Fibroblast of villous mesenchyme (primary cell): ENCODE results near the gene PIK3IP1. TPM values are rescaled to one million over a fixed set of nuclear protein-coding genes. Genes with fewer than 3 reads are reported as not detected.
"Not testable (repeated sequence)": the region's sequence is repeated elsewhere in the genome, so short reads cannot be mapped to it uniquely, and the experiment has no call there.

Source experiments
- DNase-seq: peaks from one replicate; pipeline ENCODE4 v3.0.0-alpha.2; 2010; ENCODE audit warnings: low read depth
- H3K4me3 ChIP-seq: 2 replicates; pipeline ENCODE4 v1.5.1; 2011; ENCODE audit warnings: low read depth, mild to moderate bottlenecking, low read length
- total RNA-seq: library from RNA; depleted of rRNA; stranded (reverse); fragments of >200 nt; gene quantifications from 2 replicates; pipeline ENCODE4 v1.2.3, GENCODE V29; 2012
- TF ChIP-seq, protein P1 (sequence below): IDR thresholded peaks from 2 replicates; pipeline ENCODE4 v1.5.1; 2012; ENCODE audit warnings: low read depth, mild to moderate bottlenecking, low read length; ENCODE audit not compliant: insufficient read depth

The PIK3IP1 gene
- total RNA-seq, 1 donor, result 11.2 TPM

DNA sequence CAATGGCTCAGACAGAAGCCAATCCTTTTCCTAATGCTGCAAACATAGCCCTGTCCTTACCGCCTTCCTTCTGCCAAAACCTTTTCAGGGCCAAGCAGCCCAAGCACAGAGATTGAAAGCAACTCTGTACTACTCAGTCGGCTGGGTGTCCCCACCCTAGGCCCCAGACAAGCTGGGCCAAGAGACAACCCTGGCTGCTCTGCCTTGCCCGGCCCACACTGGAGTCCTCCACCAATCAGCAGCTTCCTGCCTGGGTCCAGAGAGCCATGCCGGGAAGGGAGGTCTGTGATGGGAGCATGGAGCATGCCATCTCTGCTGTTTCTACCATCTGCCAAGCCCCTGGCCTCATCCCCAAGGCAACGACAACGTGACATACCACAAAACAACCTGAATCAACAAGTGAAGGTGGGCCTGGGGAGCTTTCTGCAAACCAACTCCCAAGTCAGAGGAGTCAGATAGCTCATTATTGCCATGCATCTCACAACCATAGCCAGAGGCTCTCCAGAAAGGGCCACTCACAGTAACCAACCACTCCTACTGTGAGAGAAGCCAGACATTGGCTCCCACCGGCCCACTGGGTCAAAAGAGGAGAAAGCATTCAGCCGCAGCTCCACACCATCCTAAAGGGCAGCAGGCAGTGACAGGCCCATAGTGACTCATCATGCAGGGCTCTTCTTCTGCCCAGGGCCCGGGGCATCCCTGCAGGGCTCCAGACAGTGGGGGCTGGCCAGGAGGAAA is 35.7 kb upstream of the PIK3IP1 start:
- DNase-seq, result no peak
- TF ChIP-seq, protein P1, sequence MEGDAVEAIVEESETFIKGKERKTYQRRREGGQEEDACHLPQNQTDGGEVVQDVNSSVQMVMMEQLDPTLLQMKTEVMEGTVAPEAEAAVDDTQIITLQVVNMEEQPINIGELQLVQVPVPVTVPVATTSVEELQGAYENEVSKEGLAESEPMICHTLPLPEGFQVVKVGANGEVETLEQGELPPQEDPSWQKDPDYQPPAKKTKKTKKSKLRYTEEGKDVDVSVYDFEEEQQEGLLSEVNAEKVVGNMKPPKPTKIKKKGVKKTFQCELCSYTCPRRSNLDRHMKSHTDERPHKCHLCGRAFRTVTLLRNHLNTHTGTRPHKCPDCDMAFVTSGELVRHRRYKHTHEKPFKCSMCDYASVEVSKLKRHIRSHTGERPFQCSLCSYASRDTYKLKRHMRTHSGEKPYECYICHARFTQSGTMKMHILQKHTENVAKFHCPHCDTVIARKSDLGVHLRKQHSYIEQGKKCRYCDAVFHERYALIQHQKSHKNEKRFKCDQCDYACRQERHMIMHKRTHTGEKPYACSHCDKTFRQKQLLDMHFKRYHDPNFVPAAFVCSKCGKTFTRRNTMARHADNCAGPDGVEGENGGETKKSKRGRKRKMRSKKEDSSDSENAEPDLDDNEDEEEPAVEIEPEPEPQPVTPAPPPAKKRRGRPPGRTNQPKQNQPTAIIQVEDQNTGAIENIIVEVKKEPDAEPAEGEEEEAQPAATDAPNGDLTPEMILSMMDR, result no peak
- no peak overlapping the region for H3K4me3 ChIP-seq

DNA sequence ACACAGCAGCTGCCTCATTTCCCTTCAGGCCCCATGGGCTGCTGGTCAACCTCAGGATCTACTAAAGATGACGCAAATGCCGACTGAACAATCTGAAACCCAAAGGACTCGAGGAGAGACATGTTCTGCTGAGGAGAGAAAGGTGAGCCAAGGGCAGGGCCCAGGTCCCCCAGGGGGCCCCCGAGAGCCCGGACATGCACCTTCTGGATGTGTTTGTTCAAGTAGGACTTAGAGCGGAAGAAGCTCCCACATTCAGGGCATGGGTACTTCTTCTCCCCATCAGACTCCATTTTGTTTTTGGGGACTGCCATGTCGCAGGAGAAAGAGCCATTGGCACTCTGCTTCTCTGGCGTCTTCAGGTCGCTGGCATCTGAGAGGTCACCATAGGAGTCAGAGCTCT is 34.6 kb upstream of the PIK3IP1 start:
- H3K4me3 ChIP-seq, result no peak overlapping the region
- TF ChIP-seq, protein P1, result no peak
- DNase-seq, result no peak

DNA sequence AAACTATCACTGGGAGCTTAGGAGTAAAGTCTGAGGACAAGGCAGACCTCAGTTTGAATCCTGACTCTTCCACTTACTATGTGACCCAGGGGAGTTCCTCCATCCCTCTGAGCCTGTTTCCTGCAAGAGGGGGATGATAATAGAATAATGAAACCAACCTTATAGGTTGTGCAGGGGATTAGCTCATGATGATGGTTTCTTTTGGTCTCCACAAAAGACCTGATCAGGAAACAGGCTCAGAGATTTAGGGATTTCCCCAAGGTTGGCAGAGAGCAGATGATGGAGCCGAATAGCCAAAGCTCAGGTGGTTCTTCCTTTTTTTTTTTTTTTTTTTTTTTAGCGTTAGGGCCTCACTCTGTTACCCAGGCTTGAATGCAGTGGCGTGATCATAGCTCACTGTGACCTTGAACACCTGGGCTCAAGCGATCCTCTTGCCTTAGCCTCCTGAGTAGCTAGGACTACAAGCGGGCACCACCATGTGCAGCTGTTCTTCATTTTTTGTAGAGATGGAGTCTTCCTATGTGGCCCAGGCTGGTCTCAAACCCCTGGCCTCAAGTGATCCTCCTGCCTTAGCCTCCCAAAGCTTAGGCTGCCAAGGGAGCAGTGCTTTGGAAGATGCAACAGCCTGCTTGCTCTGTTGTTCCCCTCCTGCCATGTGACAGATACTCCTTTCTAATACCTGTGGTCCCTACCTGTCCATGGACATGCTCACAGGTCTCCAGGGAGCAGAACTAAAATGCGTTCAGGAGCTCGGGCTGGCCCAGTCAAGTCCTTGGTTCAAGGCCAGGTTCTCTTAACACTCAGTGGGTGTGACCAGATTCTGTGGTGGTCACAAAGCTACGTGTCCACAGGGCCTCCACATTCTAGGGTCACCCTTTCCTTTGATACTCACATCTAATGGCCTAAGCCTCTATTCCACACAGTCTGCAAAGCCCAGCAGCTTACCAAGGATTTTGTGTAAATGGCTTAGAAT is 31.6 kb upstream of the PIK3IP1 start:
- no peak overlapping the region for H3K4me3 ChIP-seq
- TF ChIP-seq, protein P1, result no peak
- no peak for DNase-seq

GRCh38 chr22:31321421-31321820 is 29.1 kb upstream of the PIK3IP1 start:
- no peak for DNase-seq
- TF ChIP-seq, protein P1, result no peak
- no peak overlapping the region for H3K4me3 ChIP-seq

DNA sequence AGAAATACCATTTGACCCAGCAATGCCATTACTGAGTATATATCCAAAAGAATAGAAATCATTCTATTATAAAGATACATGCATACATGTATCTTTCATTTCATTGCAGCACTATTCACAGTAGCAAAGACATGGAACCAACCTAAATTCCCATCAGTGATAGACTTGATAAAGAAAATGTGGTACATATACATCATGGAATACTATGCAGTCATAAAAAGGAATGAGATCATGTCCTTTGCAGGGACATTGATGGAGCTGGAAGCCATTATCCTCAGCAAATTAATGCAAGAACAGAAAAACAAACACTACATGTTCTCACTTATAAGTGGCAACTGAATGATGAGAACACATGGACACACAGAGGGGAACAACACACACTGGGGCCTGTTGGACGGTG is 21.9 kb upstream of the PIK3IP1 start:
- DNase-seq, result not testable (repeated sequence)

DNA sequence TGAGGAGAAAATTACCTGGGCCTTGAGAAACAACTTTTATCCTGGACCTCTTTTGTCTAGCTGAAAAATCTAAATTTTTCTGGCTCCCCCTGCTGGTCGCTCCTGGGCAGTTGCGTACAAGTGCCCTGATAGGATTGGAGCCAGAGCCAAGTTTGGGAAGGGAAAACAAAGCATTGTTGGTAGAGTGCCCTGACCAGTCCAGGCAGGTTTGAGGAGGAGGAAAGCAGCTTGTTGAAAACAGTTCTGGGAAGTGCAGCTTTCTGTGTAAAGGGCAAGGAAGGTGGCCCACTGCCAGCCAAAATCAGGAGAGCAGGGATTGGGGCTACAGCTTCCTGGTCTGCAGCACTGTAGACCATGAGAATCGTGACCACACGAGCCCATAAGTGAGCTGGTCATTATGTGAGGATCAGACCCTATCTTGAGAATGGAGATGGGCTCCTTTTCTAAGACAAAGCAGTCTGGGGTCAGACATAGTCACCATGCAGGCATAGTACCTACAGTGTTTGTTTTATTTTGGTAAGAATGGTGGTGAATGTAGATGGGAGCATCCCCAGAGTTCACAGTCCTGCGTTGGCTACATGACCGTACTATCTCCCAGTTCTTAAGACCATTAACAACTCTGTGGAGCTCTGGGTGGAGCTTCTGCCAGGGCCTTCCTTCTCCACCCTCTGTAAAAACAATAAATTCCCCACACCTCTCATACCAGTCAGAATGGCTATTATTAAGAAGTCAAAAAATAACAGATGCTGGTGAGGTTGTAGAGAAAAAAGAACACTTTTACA is 21.3 kb upstream of the PIK3IP1 start:
- TF ChIP-seq, protein P1, result peak; percentile 87
- peak; percentile 54 for DNase-seq
- no peak overlapping the region for H3K4me3 ChIP-seq

More for the DNA sequence above, 21.9 kb upstream of the PIK3IP1 start:
- H3K4me3 ChIP-seq, result not testable (repeated sequence)
